ENCODE measurements around the gene GJB2. TPM values are rescaled to one million over a fixed set of nuclear protein-coding genes. Genes with fewer than 3 reads are reported as not detected.

The GJB2 gene
- total RNA-seq, 3 donors from 2014 or later: 0.66 to 0.88 TPM; not detected in 1

- Histone ChIP-seq H3K4me3 (no peak overlapping the region), H3K27me3 (peaks cover 0 to 42% of the 10 kb centered on the region in 2 donors), H3K36me3 (no peaks in the 10 kb centered on the region), H3K27ac (no peak overlapping the region), H3K9me3 (no peaks in the 10 kb centered on the region), H3K4me1 (no peaks in the 10 kb centered on the region)
- TF ChIP-seq POLR2AphosphoS5 (IDR thresholded peaks at IDR 0.05): no peak
- no peak for TF ChIP-seq POLR2A (IDR thresholded peaks at IDR 0.05)
- TF ChIP-seq CTCF (IDR thresholded peaks at IDR 0.05): no peak
- DNase-seq (ENCODE audit: low spot score in 2 of 2): no peak
- intact Hi-C loops (cut with DNase I; ENCODE audit: low total_unique reads): no loop called here
Observed at GRCh38 chr13:20151016-20151415, 41.7 kb downstream of the GJB2 start.

- intact Hi-C loops (cut with DNase I; ENCODE audit: low total_unique reads): no loop called here
- no peaks in the 10 kb centered on the region for H3K36me3 ChIP-seq
- H3K4me1 ChIP-seq: no peaks in the 10 kb centered on the region
- peaks cover 0 to 38% of the 10 kb centered on the region in 2 donors for H3K27me3 ChIP-seq
- TF ChIP-seq POLR2A (IDR thresholded peaks at IDR 0.05) (no peak), POLR2AphosphoS5 (IDR thresholded peaks at IDR 0.05) (no peak), CTCF (IDR thresholded peaks at IDR 0.05) (no peak)
- no peak for DNase-seq (ENCODE audit: low spot score in 2 of 2)
- H3K9me3 ChIP-seq: no peaks in the 10 kb centered on the region
- no peak overlapping the region for H3K27ac ChIP-seq
- no peak overlapping the region for H3K4me3 ChIP-seq
Observed at GRCh38 chr13:20150561-20150960, 42.2 kb downstream of the GJB2 start.

DNA sequence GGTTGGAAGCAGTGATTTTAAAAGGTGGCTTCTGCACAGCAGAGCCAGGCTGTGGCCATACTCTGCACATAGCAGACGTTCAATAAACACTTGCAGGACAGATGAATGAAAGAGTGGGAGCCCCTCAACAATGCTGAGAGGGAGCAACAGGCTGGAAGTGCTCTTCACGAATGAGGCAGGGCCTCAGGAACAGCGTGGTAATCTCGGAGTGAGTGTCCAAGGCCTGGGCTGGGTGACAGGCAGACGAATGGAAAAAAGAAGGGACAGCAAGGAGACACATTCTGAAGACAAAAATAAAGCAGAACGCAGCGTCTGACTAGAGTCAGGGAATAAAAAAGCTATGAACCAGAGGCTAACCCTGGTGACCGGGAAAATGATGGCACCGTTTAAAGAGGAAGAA lies 43.0 kb downstream of the GJB2 start:
- Histone ChIP-seq H3K36me3 (no peaks in the 10 kb centered on the region), H3K9me3 (no peaks in the 10 kb centered on the region), H3K4me3 (no peak overlapping the region), H3K27me3 (peaks cover 0 to 30% of the 10 kb centered on the region in 2 donors), H3K27ac (no peak overlapping the region), H3K4me1 (no peaks in the 10 kb centered on the region)
- intact Hi-C loops (cut with DNase I; ENCODE audit: low total_unique reads): no loop called here
- TF ChIP-seq POLR2AphosphoS5 (IDR thresholded peaks at IDR 0.05) (no peak), CTCF (IDR thresholded peaks at IDR 0.05) (no peak), POLR2A (IDR thresholded peaks at IDR 0.05) (no peak)
- DNase-seq (ENCODE audit: low spot score in 2 of 2): no peak

DNA sequence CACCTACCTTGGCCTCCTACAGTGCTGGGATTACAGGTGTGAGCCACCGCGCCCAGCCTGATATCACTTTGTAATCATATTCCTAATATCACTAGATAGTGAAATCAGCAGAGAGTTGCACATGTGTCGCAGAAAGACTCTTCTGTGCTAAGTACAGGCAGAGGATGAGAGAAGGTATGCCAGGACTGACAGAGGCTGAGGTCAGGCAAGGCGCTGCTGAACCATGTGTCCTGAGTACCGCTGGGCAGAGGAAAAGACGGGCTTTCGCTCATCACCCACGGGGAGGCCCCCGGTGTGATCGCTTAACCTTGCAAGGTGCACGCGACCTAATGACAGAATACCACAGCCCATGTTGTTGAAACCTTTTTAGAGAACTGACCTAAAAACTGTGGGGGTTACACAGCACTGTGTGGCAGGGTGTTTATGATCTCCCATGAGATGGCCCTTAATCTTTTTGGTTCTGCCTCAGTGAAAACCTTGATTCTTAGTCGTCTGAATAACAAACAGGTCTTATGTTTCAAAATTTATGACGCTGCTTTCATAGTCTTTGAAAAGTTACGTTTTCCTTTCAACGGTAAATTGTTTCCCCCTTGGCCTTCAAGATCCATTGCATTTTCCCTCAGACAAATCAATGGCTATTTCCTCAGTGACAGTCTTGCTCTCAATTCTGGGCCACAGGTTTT lies 44.1 kb downstream of the GJB2 start:
- Histone ChIP-seq H3K27me3 (peaks cover 0 to 35% of the 10 kb centered on the region in 2 donors), H3K4me3 (no peak overlapping the region), H3K27ac (no peak overlapping the region), H3K9me3 (no peaks in the 10 kb centered on the region), H3K4me1 (no peaks in the 10 kb centered on the region), H3K36me3 (no peaks in the 10 kb centered on the region)
- TF ChIP-seq POLR2A (IDR thresholded peaks at IDR 0.05): no peak
- TF ChIP-seq CTCF (IDR thresholded peaks at IDR 0.05): no peak
- no peak for TF ChIP-seq POLR2AphosphoS5 (IDR thresholded peaks at IDR 0.05)
- DNase-seq (ENCODE audit: low spot score in 2 of 2): no peak
- intact Hi-C loops (cut with DNase I; ENCODE audit: low total_unique reads): no loop called here

- Histone ChIP-seq H3K27me3 (peaks cover 5 to 45% of the 10 kb centered on the region in 2 donors), H3K4me3 (no peak overlapping the region), H3K36me3 (no peaks in the 10 kb centered on the region), H3K27ac (no peak overlapping the region), H3K9me3 (no peaks in the 10 kb centered on the region), H3K4me1 (no peaks in the 10 kb centered on the region)
- intact Hi-C loops (cut with DNase I; ENCODE audit: low total_unique reads): no loop called here
- DNase-seq (ENCODE audit: low spot score in 2 of 2): no peak
- no peak for TF ChIP-seq CTCF (IDR thresholded peaks at IDR 0.05)
- no peak for TF ChIP-seq POLR2AphosphoS5 (IDR thresholded peaks at IDR 0.05)
Observed at GRCh38 chr13:20146381-20146780, 46.4 kb downstream of the GJB2 start.
